ENCODE measurements around the gene NKX1-2.

GRCh38 chr10:124430077-124430476 lies 19.8 kb downstream of the NKX1-2 start:
- TF ChIP-seq EZH2 (IDR thresholded peaks at IDR 0.05; ENCODE audit: borderline replicate concordance, low read length) = no peak
- no peak for TF ChIP-seq CTCF (IDR thresholded peaks at IDR 0.05; ENCODE audit: low read length)

Measured in OCI-LY1 (cell line).